Endodermal cell (in vitro differentiated cells): ENCODE data around the gene HRK. TPM values are rescaled to one million over a fixed set of nuclear protein-coding genes. Genes with fewer than 3 reads are reported as not detected.

Experiments
- DNase-seq: peaks from one replicate; pipeline ENCODE4 v3.0.0-alpha.2; 2017
- H3K27ac ChIP-seq: 2 replicates; pipeline ENCODE4 v1.5.1; 2013; ENCODE audit warnings: mild to moderate bottlenecking, low read depth, low read length, moderate library complexity
- H3K27me3 ChIP-seq: 2 replicates; pipeline ENCODE4 v1.6.1; 2013; ENCODE audit warnings: mild to moderate bottlenecking, low read length, moderate library complexity; ENCODE audit not compliant: insufficient read depth, control insufficient read depth, poor library complexity, severe bottlenecking
- H3K36me3 ChIP-seq: 2 replicates; pipeline ENCODE4 v1.7.0; 2013; ENCODE audit warnings: mild to moderate bottlenecking, low read length, moderate library complexity; ENCODE audit not compliant: control insufficient read depth, insufficient read depth
- H3K4me1 ChIP-seq: one replicate; pipeline ENCODE4 v1.7.0; 2013; ENCODE audit warnings: low read length; ENCODE audit not compliant: control insufficient read depth, insufficient read depth
- H3K4me3 ChIP-seq: 2 replicates; pipeline ENCODE4 v1.5.1; 2013; ENCODE audit warnings: mild to moderate bottlenecking, low read length, moderate library complexity
- H3K9ac ChIP-seq: 2 replicates; pipeline ENCODE4 v1.6.1; 2013; ENCODE audit warnings: mild to moderate bottlenecking, low read length, moderate library complexity; ENCODE audit not compliant: poor library complexity, severe bottlenecking; ENCODE audit errors: extremely low read depth
- H3K9me3 ChIP-seq: 2 replicates; pipeline ENCODE4 v1.6.1; 2013; ENCODE audit warnings: mild to moderate bottlenecking, low read length, moderate library complexity; ENCODE audit not compliant: control insufficient read depth
- H3K27ac Mint-ChIP-seq: 2 replicates; pipeline ENCODE4 v1.8.0; 2020; ENCODE audit warnings: mixed read lengths
- H3K27me3 Mint-ChIP-seq: 2 replicates; pipeline ENCODE4 v1.8.0; 2021; ENCODE audit warnings: mild to moderate bottlenecking, mixed read lengths; ENCODE audit not compliant: insufficient read depth
- H3K36me3 Mint-ChIP-seq: 2 replicates; pipeline ENCODE4 v1.8.0; 2020; ENCODE audit warnings: low read depth, mixed read lengths
- H3K4me1 Mint-ChIP-seq: 2 replicates; pipeline ENCODE4 v1.8.0; 2020; ENCODE audit warnings: mixed read lengths
- H3K4me3 Mint-ChIP-seq: 2 replicates; pipeline ENCODE4 v1.8.0; 2020; ENCODE audit warnings: mild to moderate bottlenecking, moderate library complexity, mixed read lengths
- H3K9me3 Mint-ChIP-seq: 2 replicates; pipeline ENCODE4 v1.8.0; 2020; ENCODE audit warnings: mild to moderate bottlenecking, mixed read lengths
- CTCF ChIP-seq: fragments of 200-600 bp; sonication (generic); conservative IDR thresholded peaks from 2 replicates; pipeline ENCODE4 v1.5.0; 2021; ENCODE audit warnings: antibody characterized with exemption, mild to moderate bottlenecking
- WGBS, 2 experiments: methylation state at CpG; one replicate each; pipeline versions ENCODE4 v1.1.5 to v1.1.7; 2013; ENCODE audit warnings: missing lambda C conversion rate in 2 of 2, mixed read lengths in 1 of 2; ENCODE audit not compliant: insufficient coverage in 1 of 2, insufficient read length in 1 of 2; 5-methylcytosine and 5-hydroxymethylcytosine counted together
- total RNA-seq, 2 donors: library from RNA; stranded (reverse); fragmentation: NEBNext Ultra II Directional in 1 of 2; extraction: Animal tissue kit (Norgen Biotek cat#: 25700) in 1 of 2; gene quantifications; 2 replicates in 1 of 2; 3 replicates in 1 of 2; pipeline ENCODE4 v1.2.1, GENCODE V29; 2021

Gene HRK
- total RNA-seq, 2 donors from 2014 or later = 1.4 to 1.6 TPM

- Mint-ChIP-seq H3K27me3 (no peaks in the 10 kb centered on the region), H3K4me3 (no peak overlapping the region), H3K27ac (no peak overlapping the region), H3K36me3 (peaks cover 18% of the 10 kb centered on the region), H3K9me3 (no peaks in the 10 kb centered on the region), H3K4me1 (peaks cover 4% of the 10 kb centered on the region)
- no peak overlapping the region for H3K9ac ChIP-seq
- no peaks in the 10 kb centered on the region for H3K4me1 ChIP-seq
- no peaks in the 10 kb centered on the region for H3K9me3 ChIP-seq
- H3K36me3 ChIP-seq = no peaks in the 10 kb centered on the region
- no peak overlapping the region for H3K27ac ChIP-seq
- WGBS, 2 experiments = 94% methylated on average over 6 of the region's 6 CpGs
- TF ChIP-seq CTCF = no peak
- no peak for DNase-seq
- H3K4me3 ChIP-seq = no peak overlapping the region
- H3K27me3 ChIP-seq = no peaks in the 10 kb centered on the region
Measured at GRCh38 chr12:116832353-116832752, 48.9 kb downstream of the HRK start.

- Mint-ChIP-seq H3K27ac (no peak overlapping the region), H3K4me1 (no peaks in the 10 kb centered on the region), H3K36me3 (peaks cover 5% of the 10 kb centered on the region), H3K9me3 (no peaks in the 10 kb centered on the region), H3K27me3 (no peaks in the 10 kb centered on the region), H3K4me3 (no peak overlapping the region)
- H3K4me3 ChIP-seq = no peak overlapping the region
- DNase-seq = no peak
- H3K27me3 ChIP-seq = no peaks in the 10 kb centered on the region
- WGBS, 2 experiments = 86 to 100% methylated on average over 2 to 4 of the region's 4 CpGs
- H3K27ac ChIP-seq = no peak overlapping the region
- no peaks in the 10 kb centered on the region for H3K36me3 ChIP-seq
- H3K9me3 ChIP-seq = no peaks in the 10 kb centered on the region
- H3K9ac ChIP-seq = no peak overlapping the region
- H3K4me1 ChIP-seq = no peaks in the 10 kb centered on the region
- no peak for TF ChIP-seq CTCF
Measured at GRCh38 chr12:116827432-116827831, 53.8 kb downstream of the HRK start.

- Histone ChIP-seq H3K4me3 (no peak overlapping the region), H3K9ac (no peak overlapping the region), H3K36me3 (no peaks in the 10 kb centered on the region), H3K27ac (no peak overlapping the region), H3K4me1 (no peaks in the 10 kb centered on the region), H3K9me3 (no peaks in the 10 kb centered on the region), H3K27me3 (no peaks in the 10 kb centered on the region)
- 85 to 93% methylated on average over 3 to 8 of the region's 8 CpGs for WGBS, 2 experiments
- Mint-ChIP-seq H3K4me3 (no peak overlapping the region), H3K36me3 (peaks cover 5% of the 10 kb centered on the region), H3K27me3 (no peaks in the 10 kb centered on the region), H3K4me1 (peaks cover 9% of the 10 kb centered on the region), H3K9me3 (no peaks in the 10 kb centered on the region), H3K27ac (no peak overlapping the region)
- TF ChIP-seq CTCF = no peak
- DNase-seq = peak; percentile 70
Measured at GRCh38 chr12:116821291-116821690, 60.0 kb downstream of the HRK start.
